ENCODE results near the gene GRIK4.
"Not testable (repeated sequence)": the region's sequence is repeated elsewhere in the genome, so short reads cannot be mapped to it uniquely, and the experiment has no call there.

Gene GRIK4

DNA sequence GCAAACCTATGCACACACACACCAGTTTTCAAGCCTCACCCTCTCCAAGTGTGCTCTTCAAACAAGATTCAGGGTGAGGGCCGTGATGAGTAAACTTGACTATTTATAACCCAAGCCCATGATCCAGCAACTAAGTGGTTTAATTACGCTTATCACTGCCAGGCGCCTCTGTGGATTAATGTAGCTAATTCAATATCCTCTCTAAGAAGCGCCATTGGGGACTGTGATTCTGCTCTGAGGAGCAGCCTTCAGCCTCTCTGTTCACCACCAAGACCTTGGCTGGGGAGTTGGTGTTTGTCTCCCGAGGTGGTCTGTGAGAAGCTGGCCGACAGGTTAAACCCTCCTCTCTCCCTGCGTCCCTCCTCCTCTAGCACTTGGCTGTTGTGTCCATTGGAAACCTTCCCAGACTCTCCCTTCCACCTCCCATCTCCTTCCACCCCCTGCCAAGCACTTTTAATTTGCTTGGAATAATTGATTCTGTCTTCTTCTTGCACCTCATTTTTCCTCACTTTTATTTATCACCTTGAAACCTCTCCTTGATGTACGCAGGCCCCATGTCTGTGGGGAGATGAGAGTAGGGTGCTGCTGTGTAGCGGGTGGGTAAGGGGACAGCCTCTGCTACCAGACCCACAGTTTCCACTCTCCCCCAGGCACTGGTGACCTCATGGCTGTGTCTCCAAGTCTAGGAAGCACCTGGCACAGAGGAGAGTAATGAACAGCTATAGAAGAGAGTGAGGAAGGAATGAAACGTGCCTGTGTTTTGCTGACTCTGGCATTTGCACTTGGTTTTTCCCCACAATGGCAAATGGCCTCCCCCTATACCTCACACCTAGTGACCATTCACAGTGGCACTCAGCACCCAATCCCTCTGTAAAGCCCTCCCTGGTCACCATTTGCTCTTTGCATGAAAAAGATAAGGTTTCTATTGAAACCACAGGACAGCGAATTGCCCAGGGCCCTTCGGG, 236.6 kb downstream of the GRIK4 start:
- H3K4me3 ChIP-seq (ENCODE audit: extremely low read depth, insufficient read depth, low read length, poor library complexity, severe bottlenecking): no peak overlapping the region
- H3K9me3 ChIP-seq (ENCODE audit: control insufficient read depth, low read length): no peaks in the 10 kb centered on the region
- no peak overlapping the region for H3K27ac ChIP-seq (ENCODE audit: low read depth, low read length, severe bottlenecking)
- WGBS, 2 experiments (ENCODE audit: insufficient coverage in 2 of 2): 74 to 78% methylated on average over 3 to 6 of the region's 12 CpGs
- H3K36me3 ChIP-seq (ENCODE audit: control insufficient read depth, insufficient read depth, low read length): no peaks in the 10 kb centered on the region
- no peaks in the 10 kb centered on the region for H3K4me1 ChIP-seq (ENCODE audit: control insufficient read depth, insufficient read depth, low read length, poor library complexity, severe bottlenecking)

DNA sequence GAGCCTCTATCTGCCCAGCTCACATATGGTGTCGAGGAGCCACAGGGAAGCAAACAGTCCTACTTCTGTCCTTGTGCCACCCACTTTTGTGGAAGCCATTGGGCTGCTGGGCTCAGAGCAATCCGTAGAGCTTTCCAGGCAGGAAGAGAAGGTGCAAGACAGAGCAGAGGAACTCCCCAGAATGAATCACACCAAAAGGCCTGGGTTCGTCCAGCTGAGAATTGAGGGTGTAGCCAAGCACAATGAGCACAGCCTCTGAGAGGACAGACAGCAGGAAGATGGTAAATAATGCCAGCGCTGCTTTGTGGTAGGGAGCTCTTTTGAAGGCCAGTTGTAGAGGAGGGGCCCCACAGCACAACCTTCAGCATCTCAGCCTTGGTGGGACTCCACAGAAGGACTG, 237.8 kb downstream of the GRIK4 start:
- H3K4me3 ChIP-seq (ENCODE audit: extremely low read depth, insufficient read depth, low read length, poor library complexity, severe bottlenecking): no peak overlapping the region
- no peak overlapping the region for H3K27ac ChIP-seq (ENCODE audit: low read depth, low read length, severe bottlenecking)
- no peaks in the 10 kb centered on the region for H3K9me3 ChIP-seq (ENCODE audit: control insufficient read depth, low read length)
- no peaks in the 10 kb centered on the region for H3K36me3 ChIP-seq (ENCODE audit: control insufficient read depth, insufficient read depth, low read length)
- H3K4me1 ChIP-seq (ENCODE audit: control insufficient read depth, insufficient read depth, low read length, poor library complexity, severe bottlenecking): no peaks in the 10 kb centered on the region
- WGBS, 2 experiments (ENCODE audit: insufficient coverage in 2 of 2): 90 to 95% methylated on average over 2 to 3 of the region's 4 CpGs

DNA sequence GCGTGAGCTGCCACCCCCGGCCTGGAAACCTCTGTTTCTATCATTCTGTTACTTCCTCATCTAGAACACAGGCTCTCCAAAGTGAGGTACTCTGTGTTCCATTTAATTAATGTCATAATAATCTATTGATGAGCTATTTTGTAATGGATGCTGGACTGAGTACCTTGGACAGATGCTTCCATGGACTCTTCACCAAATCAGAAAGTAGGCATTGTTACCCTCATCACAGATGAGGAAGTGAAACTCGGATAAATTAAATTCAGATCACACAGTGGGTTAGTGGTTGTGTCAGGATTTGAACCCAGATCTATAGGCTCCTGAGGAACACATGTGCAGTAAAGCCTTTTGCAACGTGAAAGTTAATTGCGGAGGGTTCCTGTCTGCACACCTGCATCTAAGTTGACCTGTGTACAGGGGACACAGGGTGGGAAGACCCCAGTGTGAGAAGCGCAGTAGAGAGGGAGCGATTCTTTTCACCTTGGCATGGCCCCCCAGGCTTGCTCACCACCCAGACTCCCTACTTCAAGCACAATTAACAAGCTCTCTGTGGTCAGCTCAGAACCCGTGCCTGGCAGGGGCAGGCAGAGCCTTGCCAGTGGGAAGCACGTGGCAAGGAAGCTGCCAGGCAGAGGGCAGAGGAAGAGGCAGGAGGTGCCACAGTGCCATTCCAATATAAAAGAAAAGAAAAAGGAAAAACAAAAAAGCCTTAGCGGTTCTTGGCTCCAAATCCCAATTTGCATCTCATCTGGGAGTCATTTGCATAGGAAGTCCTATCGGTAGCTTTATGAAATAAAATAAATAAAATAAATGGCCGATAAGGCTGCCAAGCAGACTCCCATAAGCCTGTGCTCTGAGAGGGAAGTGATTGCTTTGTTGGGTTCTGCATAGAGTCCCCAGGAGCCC, 239.3 kb downstream of the GRIK4 start:
- H3K9me3 ChIP-seq (ENCODE audit: control insufficient read depth, low read length): no peaks in the 10 kb centered on the region
- H3K4me3 ChIP-seq (ENCODE audit: extremely low read depth, insufficient read depth, low read length, poor library complexity, severe bottlenecking): no peak overlapping the region
- H3K36me3 ChIP-seq (ENCODE audit: control insufficient read depth, insufficient read depth, low read length): no peaks in the 10 kb centered on the region
- H3K4me1 ChIP-seq (ENCODE audit: control insufficient read depth, insufficient read depth, low read length, poor library complexity, severe bottlenecking): no peaks in the 10 kb centered on the region
- H3K27ac ChIP-seq (ENCODE audit: low read depth, low read length, severe bottlenecking): no peak overlapping the region
- 72 to 96% methylated on average over 5 to 8 of the region's 12 CpGs for WGBS, 2 experiments (ENCODE audit: insufficient coverage in 2 of 2)

DNA sequence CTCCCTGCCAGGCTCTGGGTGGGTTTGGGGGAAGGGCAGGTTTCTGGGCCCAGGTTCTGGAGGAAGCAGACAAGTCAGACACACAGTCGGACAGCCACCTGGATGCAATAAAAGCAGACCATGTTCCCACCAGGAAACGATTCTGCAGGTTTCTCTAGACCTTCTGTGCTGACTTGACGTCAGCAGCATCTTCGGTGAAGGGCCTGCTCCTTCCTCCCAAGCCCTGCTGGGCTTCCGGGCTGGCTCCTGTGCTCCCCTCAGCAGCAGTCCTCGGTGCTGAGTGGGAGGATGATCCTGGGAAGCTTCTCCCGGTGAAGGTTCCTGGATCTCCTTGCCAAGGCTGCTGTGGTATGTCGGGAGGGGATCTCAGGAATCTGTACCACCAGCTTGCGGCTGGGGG, 240.0 kb downstream of the GRIK4 start:
- H3K36me3 ChIP-seq (ENCODE audit: control insufficient read depth, insufficient read depth, low read length): no peaks in the 10 kb centered on the region
- H3K4me1 ChIP-seq (ENCODE audit: control insufficient read depth, insufficient read depth, low read length, poor library complexity, severe bottlenecking): no peaks in the 10 kb centered on the region
- 78 to 88% methylated on average over 6 to 7 of the region's 9 CpGs for WGBS, 2 experiments (ENCODE audit: insufficient coverage in 2 of 2)
- H3K9me3 ChIP-seq (ENCODE audit: control insufficient read depth, low read length): no peaks in the 10 kb centered on the region
- no peak overlapping the region for H3K4me3 ChIP-seq (ENCODE audit: extremely low read depth, insufficient read depth, low read length, poor library complexity, severe bottlenecking)
- no peak overlapping the region for H3K27ac ChIP-seq (ENCODE audit: low read depth, low read length, severe bottlenecking)

DNA sequence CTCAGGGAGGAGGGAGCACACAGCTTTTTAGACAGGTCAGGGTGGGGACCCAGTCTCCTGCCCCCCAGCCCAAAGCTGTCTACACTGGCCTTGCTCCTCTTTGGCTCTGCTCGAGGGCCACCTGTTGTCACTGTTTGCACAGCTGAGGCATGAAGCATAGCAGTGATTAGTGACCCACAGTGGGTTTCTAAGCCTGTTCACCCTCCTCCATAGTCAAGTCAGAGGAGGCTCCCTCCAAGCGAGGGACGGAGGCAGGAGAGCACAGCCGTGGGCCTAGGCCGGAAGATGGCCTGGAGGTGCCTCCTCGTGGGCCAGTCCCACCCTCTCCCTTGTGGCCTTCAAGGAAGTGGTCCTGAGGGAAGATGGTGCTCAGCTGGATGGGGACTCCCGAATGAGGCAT, 241.1 kb downstream of the GRIK4 start:
- Histone ChIP-seq H3K36me3 (ENCODE audit: control insufficient read depth, insufficient read depth, low read length) (no peaks in the 10 kb centered on the region), H3K9me3 (ENCODE audit: control insufficient read depth, low read length) (no peaks in the 10 kb centered on the region), H3K4me3 (ENCODE audit: extremely low read depth, insufficient read depth, low read length, poor library complexity, severe bottlenecking) (no peak overlapping the region), H3K4me1 (ENCODE audit: control insufficient read depth, insufficient read depth, low read length, poor library complexity, severe bottlenecking) (no peaks in the 10 kb centered on the region), H3K27ac (ENCODE audit: low read depth, low read length, severe bottlenecking) (no peak overlapping the region)
- 64 to 83% methylated on average over 2 to 7 of the region's 7 CpGs for WGBS, 2 experiments (ENCODE audit: insufficient coverage in 2 of 2)

DNA sequence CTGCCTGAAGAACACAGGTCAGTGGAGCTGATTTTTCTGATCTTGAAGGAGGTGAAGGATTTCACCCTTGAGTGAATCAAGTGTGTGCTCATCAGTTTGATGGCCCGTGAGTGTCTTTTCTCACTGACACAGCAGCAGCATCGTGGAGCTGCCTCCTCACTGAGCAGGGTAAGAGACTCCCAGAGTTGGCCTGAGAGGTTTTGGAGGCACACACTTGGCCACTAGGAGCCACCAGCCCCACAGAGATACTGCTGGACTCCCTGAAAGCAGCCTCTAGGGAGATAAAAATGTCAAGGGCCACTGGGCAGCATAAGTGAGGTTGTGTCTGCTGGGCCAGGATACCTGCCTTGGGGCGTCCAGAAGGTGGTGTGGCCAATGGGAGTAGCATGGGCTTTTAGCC, 245.4 kb downstream of the GRIK4 start:
- 82 to 91% methylated on average over 3 of the region's 3 CpGs for WGBS, 2 experiments (ENCODE audit: insufficient coverage in 2 of 2)
- no peaks in the 10 kb centered on the region for H3K4me1 ChIP-seq (ENCODE audit: control insufficient read depth, insufficient read depth, low read length, poor library complexity, severe bottlenecking)
- no peaks in the 10 kb centered on the region for H3K36me3 ChIP-seq (ENCODE audit: control insufficient read depth, insufficient read depth, low read length)
- no peak overlapping the region for H3K4me3 ChIP-seq (ENCODE audit: extremely low read depth, insufficient read depth, low read length, poor library complexity, severe bottlenecking)
- no peaks in the 10 kb centered on the region for H3K9me3 ChIP-seq (ENCODE audit: control insufficient read depth, low read length)
- no peak overlapping the region for H3K27ac ChIP-seq (ENCODE audit: low read depth, low read length, severe bottlenecking)

DNA sequence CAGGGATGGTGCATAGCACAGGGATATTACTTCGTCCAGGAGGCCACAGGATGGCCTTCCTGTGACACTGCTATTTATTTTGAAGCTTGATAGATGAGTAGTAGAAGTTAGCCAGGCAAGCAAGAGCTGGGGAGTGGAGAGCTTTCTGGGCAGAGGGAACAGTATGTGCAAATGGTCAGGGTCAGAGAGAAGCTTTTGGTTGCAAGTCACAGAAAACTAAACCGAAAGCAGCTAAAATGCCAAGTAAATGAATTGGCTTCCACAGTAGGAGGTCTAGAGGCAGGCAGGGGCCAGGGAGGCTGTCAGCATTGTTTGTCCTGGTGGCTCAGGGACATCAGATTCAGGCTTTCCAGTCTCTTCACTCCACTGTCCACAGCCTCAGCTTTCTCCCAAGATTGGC, 247.5 kb downstream of the GRIK4 start:
- Histone ChIP-seq H3K4me3 (ENCODE audit: extremely low read depth, insufficient read depth, low read length, poor library complexity, severe bottlenecking) (no peak overlapping the region), H3K27ac (ENCODE audit: low read depth, low read length, severe bottlenecking) (no peak overlapping the region), H3K4me1 (ENCODE audit: control insufficient read depth, insufficient read depth, low read length, poor library complexity, severe bottlenecking) (no peaks in the 10 kb centered on the region), H3K36me3 (ENCODE audit: control insufficient read depth, insufficient read depth, low read length) (no peaks in the 10 kb centered on the region), H3K9me3 (ENCODE audit: control insufficient read depth, low read length) (no peaks in the 10 kb centered on the region)
- 47 to 64% methylated on average over 2 of the region's 2 CpGs for WGBS, 2 experiments (ENCODE audit: insufficient coverage in 2 of 2)

DNA sequence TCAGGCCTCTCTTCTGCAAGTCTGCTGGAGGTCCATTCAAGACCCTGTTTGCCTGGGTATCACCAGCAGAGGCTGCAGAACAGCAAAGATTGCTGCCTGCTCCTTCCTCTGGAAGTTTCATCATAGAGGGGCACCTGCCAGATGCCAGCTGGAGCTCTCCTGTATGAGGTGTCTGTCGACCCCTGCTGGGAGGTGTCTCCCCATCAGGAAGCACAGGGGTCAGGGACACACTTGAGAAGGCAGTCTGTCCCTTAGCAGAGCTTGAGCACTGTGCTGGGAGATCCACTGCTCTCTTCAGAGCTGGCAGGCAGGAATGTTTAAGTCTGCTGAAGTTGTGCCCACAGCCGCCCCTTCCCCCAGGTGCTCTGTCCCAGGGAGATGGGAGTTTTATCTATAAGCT, 254.2 kb downstream of the GRIK4 start:
- not testable (repeated sequence) for H3K9me3 ChIP-seq (ENCODE audit: control insufficient read depth, low read length); H3K4me3 ChIP-seq (ENCODE audit: extremely low read depth, insufficient read depth, low read length, poor library complexity, severe bottlenecking); H3K27ac ChIP-seq (ENCODE audit: low read depth, low read length, severe bottlenecking); H3K36me3 ChIP-seq (ENCODE audit: control insufficient read depth, insufficient read depth, low read length); H3K4me1 ChIP-seq (ENCODE audit: control insufficient read depth, insufficient read depth, low read length, poor library complexity, severe bottlenecking)
- WGBS, 2 experiments (ENCODE audit: insufficient coverage in 2 of 2): 57 to 82% methylated on average over 1 of the region's 2 CpGs

DNA sequence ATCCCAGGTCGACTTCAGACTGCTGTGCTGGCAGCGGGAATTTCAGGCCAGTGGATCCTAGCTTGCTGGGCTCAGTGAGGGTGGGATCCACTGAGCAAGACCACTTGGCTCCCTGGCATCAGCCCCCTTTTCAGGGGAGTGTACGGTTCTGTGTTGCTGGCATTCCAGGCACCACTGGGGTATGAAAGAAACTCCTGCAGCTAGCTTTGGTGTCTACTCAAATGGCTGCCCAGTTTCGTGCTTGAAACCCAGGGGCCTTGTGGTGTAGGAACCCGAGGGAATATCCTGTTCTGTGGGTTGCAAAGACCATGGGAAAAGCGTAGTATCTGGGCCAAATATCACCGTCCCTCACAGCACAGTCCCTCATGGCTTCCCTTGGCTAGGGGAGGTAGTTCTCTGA, 254.8 kb downstream of the GRIK4 start:
- no peak overlapping the region for H3K4me3 ChIP-seq (ENCODE audit: extremely low read depth, insufficient read depth, low read length, poor library complexity, severe bottlenecking)
- H3K4me1 ChIP-seq (ENCODE audit: control insufficient read depth, insufficient read depth, low read length, poor library complexity, severe bottlenecking): no peaks in the 10 kb centered on the region
- H3K9me3 ChIP-seq (ENCODE audit: control insufficient read depth, low read length): peaks cover 6% of the 10 kb centered on the region
- H3K27ac ChIP-seq (ENCODE audit: low read depth, low read length, severe bottlenecking): no peak overlapping the region
- 84 to 85% methylated on average over 5 to 6 of the region's 7 CpGs for WGBS, 2 experiments (ENCODE audit: insufficient coverage in 2 of 2)
- H3K36me3 ChIP-seq (ENCODE audit: control insufficient read depth, insufficient read depth, low read length): no peaks in the 10 kb centered on the region

DNA sequence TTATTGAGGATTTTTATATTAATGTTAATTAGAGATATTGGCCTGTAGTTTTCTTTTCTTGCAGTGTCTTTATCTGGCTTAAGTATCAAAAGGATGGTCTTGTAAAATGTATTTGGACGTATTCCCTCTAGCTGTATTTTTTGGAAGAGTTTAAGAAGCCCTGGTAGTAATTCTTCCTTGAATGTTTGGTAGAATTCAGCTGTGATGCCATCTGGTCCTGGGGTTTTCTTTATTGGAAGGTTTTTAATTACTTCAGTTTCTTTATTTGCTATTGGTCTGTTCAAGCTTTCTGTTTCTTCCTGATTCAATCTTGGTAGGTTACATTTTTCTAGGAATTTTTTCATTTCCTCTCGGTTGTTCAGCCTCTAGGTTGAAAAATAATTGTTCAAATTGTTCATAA, 257.4 kb downstream of the GRIK4 start:
- Histone ChIP-seq H3K27ac (ENCODE audit: low read depth, low read length, severe bottlenecking) (no peak overlapping the region), H3K4me3 (ENCODE audit: extremely low read depth, insufficient read depth, low read length, poor library complexity, severe bottlenecking) (no peak overlapping the region), H3K36me3 (ENCODE audit: control insufficient read depth, insufficient read depth, low read length) (no peaks in the 10 kb centered on the region), H3K4me1 (ENCODE audit: control insufficient read depth, insufficient read depth, low read length, poor library complexity, severe bottlenecking) (no peaks in the 10 kb centered on the region), H3K9me3 (ENCODE audit: control insufficient read depth, low read length) (peaks cover 7% of the 10 kb centered on the region)
- 71 to 86% methylated on average over 1 of the region's 2 CpGs for WGBS, 2 experiments (ENCODE audit: insufficient coverage in 2 of 2)

All from mesodermal cell (in vitro differentiated cells).